Mesenteric fat pad (tissue), 1 donor: ENCODE measurements around the gene CAPN2. TPM values are rescaled to one million over a fixed set of nuclear protein-coding genes. Genes with fewer than 3 reads are reported as not detected.
"Not testable (repeated sequence)": the region's sequence is repeated elsewhere in the genome, so short reads cannot be mapped to it uniquely, and the experiment has no call there.

Experiments
- DNase-seq: peaks from one replicate; pipeline ENCODE4 v3.0.0-alpha.2; 2020; ENCODE audit warnings: low spot score
- total RNA-seq: library from RNA; stranded (reverse); fragmentation: NEBNext Ultra II Directional; extraction: Animal tissue kit (Norgen Biotek cat#: 25700); gene quantifications from one replicate; pipeline ENCODE4 v1.2.1, GENCODE V29; 2021
- donor health status: DM: yes; HTN: yes; CAD: no.

Gene CAPN2
- total RNA-seq, 1 donor from 2014 or later, result 190 TPM

GRCh38 chr1:223716302-223716862, 4.0 kb downstream of the CAPN2 start:
- no peak for DNase-seq

GRCh38 chr1:223717123-223717522, 4.8 kb downstream of the CAPN2 start:
- DNase-seq, result no peak

GRCh38 chr1:223717695-223718363, 5.5 kb downstream of the CAPN2 start:
- no peak for DNase-seq

GRCh38 chr1:223718850-223719249, 6.5 kb downstream of the CAPN2 start:
- DNase-seq, result no peak

- no peak for DNase-seq
Measured at GRCh38 chr1:223720971-223721591, 8.7 kb downstream of the CAPN2 start.

GRCh38 chr1:223721658-223722607, 9.6 kb downstream of the CAPN2 start:
- no peak for DNase-seq

- DNase-seq, result no peak
Measured at GRCh38 chr1:223723351-223723904, 11.1 kb downstream of the CAPN2 start.

- DNase-seq, result no peak
Measured at GRCh38 chr1:223724376-223724775, 12.0 kb downstream of the CAPN2 start.

GRCh38 chr1:223725578-223725977, 13.2 kb downstream of the CAPN2 start:
- DNase-seq, result no peak

- no peak for DNase-seq
Measured at GRCh38 chr1:223726380-223727001, 14.2 kb downstream of the CAPN2 start.

GRCh38 chr1:223727541-223727940, 15.2 kb downstream of the CAPN2 start:
- no peak for DNase-seq

GRCh38 chr1:223729906-223730305, 17.6 kb downstream of the CAPN2 start:
- DNase-seq, result no peak

GRCh38 chr1:223730479-223731132, 18.3 kb downstream of the CAPN2 start:
- DNase-seq, result no peak

- no peak for DNase-seq
Measured at GRCh38 chr1:223731133-223731770, 18.9 kb downstream of the CAPN2 start.

- no peak for DNase-seq
Measured at GRCh38 chr1:223732993-223733798, 20.9 kb downstream of the CAPN2 start.

- no peak for DNase-seq
Measured at GRCh38 chr1:223733898-223734852, 21.8 kb downstream of the CAPN2 start.

GRCh38 chr1:223736638-223737037, 24.3 kb downstream of the CAPN2 start:
- DNase-seq, result not testable (repeated sequence)

GRCh38 chr1:223737342-223737741, 25.0 kb downstream of the CAPN2 start:
- no peak for DNase-seq
